Neural progenitor cell (in vitro differentiated cells): Measurements from ENCODE around the gene MID1.

ENCODE experiments used
- EZH2 ChIP-seq: fragments of 200-600 bp; sonication (generic); IDR thresholded peaks from 2 replicates; pipeline ENCODE4 v1.6.1; 2017; ENCODE audit warnings: antibody characterized with exemption, mild to moderate bottlenecking, moderate library complexity
- EZH2phosphoT487 ChIP-seq: fragments of 200-600 bp; sonication (generic); IDR thresholded peaks from 2 replicates; pipeline ENCODE4 v1.6.1; 2017; ENCODE audit warnings: antibody characterized with exemption
- TF ChIP-seq, protein P1 (sequence below): fragments of 200-600 bp; sonication (generic); IDR thresholded peaks from 2 replicates; pipeline ENCODE4 v1.5.1; 2017; ENCODE audit warnings: antibody characterized with exemption, mild to moderate bottlenecking

DNA sequence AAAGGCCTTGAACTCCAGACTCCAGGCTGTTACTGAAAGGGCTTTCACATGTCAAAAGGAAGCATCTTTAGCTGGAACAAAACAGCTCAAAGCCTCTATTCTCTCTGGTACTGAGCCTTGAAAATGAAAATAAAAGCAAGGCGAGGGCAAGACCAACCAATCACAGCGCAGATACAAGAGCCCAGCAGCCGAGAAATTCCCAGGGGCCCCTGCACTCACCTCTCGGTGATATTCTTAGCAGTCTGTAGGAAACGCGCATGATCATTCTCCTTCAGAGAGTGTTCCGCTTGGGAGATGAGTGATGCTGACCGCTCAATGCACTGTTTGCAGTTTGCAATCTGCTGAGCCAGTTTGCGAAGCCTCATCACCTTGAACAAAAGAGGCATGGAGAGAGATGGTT lies 138.1 kb downstream of the MID1 start:
- TF ChIP-seq, protein P1, sequence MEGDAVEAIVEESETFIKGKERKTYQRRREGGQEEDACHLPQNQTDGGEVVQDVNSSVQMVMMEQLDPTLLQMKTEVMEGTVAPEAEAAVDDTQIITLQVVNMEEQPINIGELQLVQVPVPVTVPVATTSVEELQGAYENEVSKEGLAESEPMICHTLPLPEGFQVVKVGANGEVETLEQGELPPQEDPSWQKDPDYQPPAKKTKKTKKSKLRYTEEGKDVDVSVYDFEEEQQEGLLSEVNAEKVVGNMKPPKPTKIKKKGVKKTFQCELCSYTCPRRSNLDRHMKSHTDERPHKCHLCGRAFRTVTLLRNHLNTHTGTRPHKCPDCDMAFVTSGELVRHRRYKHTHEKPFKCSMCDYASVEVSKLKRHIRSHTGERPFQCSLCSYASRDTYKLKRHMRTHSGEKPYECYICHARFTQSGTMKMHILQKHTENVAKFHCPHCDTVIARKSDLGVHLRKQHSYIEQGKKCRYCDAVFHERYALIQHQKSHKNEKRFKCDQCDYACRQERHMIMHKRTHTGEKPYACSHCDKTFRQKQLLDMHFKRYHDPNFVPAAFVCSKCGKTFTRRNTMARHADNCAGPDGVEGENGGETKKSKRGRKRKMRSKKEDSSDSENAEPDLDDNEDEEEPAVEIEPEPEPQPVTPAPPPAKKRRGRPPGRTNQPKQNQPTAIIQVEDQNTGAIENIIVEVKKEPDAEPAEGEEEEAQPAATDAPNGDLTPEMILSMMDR: no peak
- TF ChIP-seq EZH2: no peak
- no peak for TF ChIP-seq EZH2phosphoT487
